Karpas-422 (cell line): Measurements from ENCODE around the gene CTXN1. TPM values are rescaled to one million over a fixed set of nuclear protein-coding genes. Genes with fewer than 3 reads are reported as not detected.

Experiments used
- DNase-seq: peaks from one replicate; pipeline ENCODE4 v3.0.0-alpha.2; 2015
- H2AFZ ChIP-seq: fragments of 200-600 bp; sonication (generic); 2 replicates; pipeline ENCODE4 v1.6.1; 2014; ENCODE audit warnings: antibody characterized with exemption, low read length, mixed read lengths
- H3K27ac ChIP-seq: fragments of 200-600 bp; sonication (generic); 2 replicates; pipeline ENCODE4 v1.5.1; 2014; ENCODE audit warnings: mild to moderate bottlenecking, low read length, moderate library complexity
- H3K27me3 ChIP-seq: fragments of 200-600 bp; sonication (generic); 2 replicates; pipeline ENCODE4 v1.6.1; 2014; ENCODE audit warnings: low read length, mixed read lengths
- H3K36me3 ChIP-seq: fragments of 200-600 bp; sonication (generic); 2 replicates; pipeline ENCODE4 v1.6.1; 2014; ENCODE audit warnings: low read length, mixed read lengths; ENCODE audit not compliant: insufficient read depth
- H3K4me1 ChIP-seq: fragments of 200-600 bp; sonication (generic); 2 replicates; pipeline ENCODE4 v1.6.1; 2014; ENCODE audit warnings: mild to moderate bottlenecking, low read length, mixed read lengths
- H3K4me2 ChIP-seq: fragments of 200-600 bp; sonication (generic); 2 replicates; pipeline ENCODE4 v1.6.1; 2014; ENCODE audit warnings: low read length, low read depth, mild to moderate bottlenecking; ENCODE audit not compliant: poor library complexity, severe bottlenecking
- H3K4me3 ChIP-seq: fragments of 200-600 bp; sonication (generic); 2 replicates; pipeline ENCODE4 v1.5.1; 2014; ENCODE audit warnings: mild to moderate bottlenecking, antibody characterized with exemption, low read length, mixed read lengths
- H3K79me2 ChIP-seq: fragments of 200-600 bp; sonication (generic); 2 replicates; pipeline ENCODE4 v1.6.1; 2014; ENCODE audit warnings: mild to moderate bottlenecking, low read length, mixed read lengths
- H3K9ac ChIP-seq: fragments of 200-600 bp; sonication (generic); 2 replicates; pipeline ENCODE4 v1.6.0; 2014; ENCODE audit warnings: low read length
- H3K9me2 ChIP-seq: fragments of 200-600 bp; sonication (generic), shearing (Covaris generic); replicated peaks from 2 replicates; pipeline ENCODE4 v1.6.0; 2014; ENCODE audit warnings: mild to moderate bottlenecking, low read length, moderate library complexity; ENCODE audit not compliant: insufficient read depth
- H3K9me3 ChIP-seq: fragments of 300-700, 200-600 bp; sonication (generic); 2 replicates; pipeline ENCODE4 v1.6.1; 2014; ENCODE audit warnings: low read length, mixed read lengths
- H4K20me1 ChIP-seq: fragments of 200-600 bp; sonication (generic); 2 replicates; pipeline ENCODE4 v1.6.1; 2014; ENCODE audit warnings: mild to moderate bottlenecking, antibody characterized with exemption, low read length, low read depth; ENCODE audit not compliant: insufficient read depth
- total RNA-seq: library from RNA; depleted of rRNA; stranded (reverse); fragments of >200 nt; shearing (Covaris generic); gene quantifications from 2 replicates; pipeline ENCODE4 v1.2.3, GENCODE V29; 2014; ENCODE audit warnings: low replicate concordance

The CTXN1 gene
- total RNA-seq, 1 experiment from 2014 or later = not detected

GRCh38 chr19:7925171-7925851, 624 bp downstream of the CTXN1 start:
- no peak overlapping the region for H2AFZ ChIP-seq

DNA sequence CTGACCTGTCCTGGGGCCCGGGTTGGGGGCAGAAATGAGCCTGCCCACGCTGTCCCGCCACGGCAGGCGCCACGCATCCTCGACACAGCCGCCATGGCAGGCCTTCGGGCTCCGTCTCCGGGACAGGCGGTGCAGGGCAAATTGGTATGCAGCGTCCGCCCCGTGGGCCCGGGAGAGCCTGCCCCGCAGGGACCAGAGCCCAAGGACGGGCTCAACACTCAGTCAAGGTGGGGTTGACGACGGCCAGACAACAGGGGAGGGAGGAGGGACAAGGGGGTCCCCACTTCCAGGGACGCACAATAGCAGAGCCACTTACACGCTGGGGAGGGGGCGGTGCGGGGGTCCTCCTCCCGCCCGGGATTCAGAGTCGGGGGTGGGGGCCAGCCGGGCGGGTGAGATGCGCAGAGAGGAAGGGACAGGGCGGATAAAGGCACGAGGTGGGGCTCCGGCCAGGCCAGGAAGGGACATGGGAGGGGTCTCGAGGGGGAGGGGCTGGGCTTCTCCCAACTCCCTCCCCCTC, 1.2 kb downstream of the CTXN1 start:
- Histone ChIP-seq H3K4me3 (no peak overlapping the region), H3K4me2 (no peak overlapping the region), H3K79me2 (no peaks in the 10 kb centered on the region), H4K20me1 (peaks cover 40% of the 10 kb centered on the region), H2AFZ (no peak overlapping the region), H3K4me1 (peaks cover 38% of the 10 kb centered on the region), H3K36me3 (0 out of 2 replicates have a peak, but pooled peaks cover 4% of the 10 kb centered on the region), H3K27ac (no peak overlapping the region), H3K9me3 (no peaks in the 10 kb centered on the region), H3K9ac (no peak overlapping the region), H3K27me3 (no peaks in the 10 kb centered on the region), H3K9me2 (no peaks in the 10 kb centered on the region)
- DNase-seq = no peak

More at GRCh38 chr19:7925171-7925851, 624 bp downstream of the CTXN1 start:
- peaks cover 35% of the 10 kb centered on the region for H3K4me1 ChIP-seq
- peak; percentile 94 for DNase-seq
- H4K20me1 ChIP-seq = peaks cover 41% of the 10 kb centered on the region
- no peak overlapping the region for H3K27ac ChIP-seq
- H3K4me2 ChIP-seq = no peak overlapping the region
- H3K79me2 ChIP-seq = no peaks in the 10 kb centered on the region
- no peak overlapping the region for H3K9ac ChIP-seq
- no peaks in the 10 kb centered on the region for H3K27me3 ChIP-seq
- H3K9me3 ChIP-seq = no peaks in the 10 kb centered on the region
- no peaks in the 10 kb centered on the region for H3K9me2 ChIP-seq
- H3K36me3 ChIP-seq = 0 out of 2 replicates have a peak, but pooled peaks cover 4% of the 10 kb centered on the region
- no peak overlapping the region for H3K4me3 ChIP-seq

GRCh38 chr19:7924241-7924640, 1.7 kb downstream of the CTXN1 start:
- Histone ChIP-seq H3K36me3 (0 out of 2 replicates have a peak, but pooled peaks cover 4% of the 10 kb centered on the region), H3K4me3 (no peak overlapping the region), H3K27me3 (no peaks in the 10 kb centered on the region), H3K9ac (peak overlapping the region; percentile 52), H3K79me2 (no peaks in the 10 kb centered on the region), H3K9me2 (no peaks in the 10 kb centered on the region), H3K4me2 (peak overlapping the region; percentile 52), H2AFZ (no peak overlapping the region), H3K4me1 (peaks cover 41% of the 10 kb centered on the region), H3K27ac (no peak overlapping the region), H4K20me1 (peaks cover 40% of the 10 kb centered on the region), H3K9me3 (no peaks in the 10 kb centered on the region)
- no peak for DNase-seq

- Histone ChIP-seq H3K4me2 (peak overlapping the region; percentile 52), H2AFZ (no peak overlapping the region), H3K9ac (peak overlapping the region; percentile 52), H3K4me1 (peaks cover 41% of the 10 kb centered on the region), H3K36me3 (0 out of 2 replicates have a peak, but pooled peaks cover 4% of the 10 kb centered on the region), H3K4me3 (peak overlapping the region; percentile 1; the same call in 1 of the 2 replicates), H3K9me2 (no peaks in the 10 kb centered on the region), H3K27ac (no peak overlapping the region), H4K20me1 (peaks cover 36% of the 10 kb centered on the region; the same call in 1 of the 2 replicates), H3K27me3 (no peaks in the 10 kb centered on the region), H3K9me3 (no peaks in the 10 kb centered on the region), H3K79me2 (no peaks in the 10 kb centered on the region)
- peak; percentile 72 for DNase-seq
Measured at GRCh38 chr19:7923295-7924191, 2.4 kb downstream of the CTXN1 start.

- no peaks in the 10 kb centered on the region for H3K79me2 ChIP-seq
- H3K9ac ChIP-seq = peak overlapping the region; percentile 52; the same call in 1 of the 2 replicates
- H4K20me1 ChIP-seq = peaks cover 36% of the 10 kb centered on the region; the same call in 1 of the 2 replicates
- no peak for DNase-seq
- no peak overlapping the region for H3K4me3 ChIP-seq
- peaks cover 42% of the 10 kb centered on the region for H3K4me1 ChIP-seq
- no peaks in the 10 kb centered on the region for H3K27me3 ChIP-seq
- H3K36me3 ChIP-seq = 0 out of 2 replicates have a peak, but pooled peaks cover 4% of the 10 kb centered on the region
- H3K4me2 ChIP-seq = peak overlapping the region; percentile 52
- H3K9me2 ChIP-seq = no peaks in the 10 kb centered on the region
- H3K27ac ChIP-seq = no peak overlapping the region
- H2AFZ ChIP-seq = no peak overlapping the region
- H3K9me3 ChIP-seq = no peaks in the 10 kb centered on the region
Measured at GRCh38 chr19:7922836-7923195, 3.1 kb downstream of the CTXN1 start.

DNA sequence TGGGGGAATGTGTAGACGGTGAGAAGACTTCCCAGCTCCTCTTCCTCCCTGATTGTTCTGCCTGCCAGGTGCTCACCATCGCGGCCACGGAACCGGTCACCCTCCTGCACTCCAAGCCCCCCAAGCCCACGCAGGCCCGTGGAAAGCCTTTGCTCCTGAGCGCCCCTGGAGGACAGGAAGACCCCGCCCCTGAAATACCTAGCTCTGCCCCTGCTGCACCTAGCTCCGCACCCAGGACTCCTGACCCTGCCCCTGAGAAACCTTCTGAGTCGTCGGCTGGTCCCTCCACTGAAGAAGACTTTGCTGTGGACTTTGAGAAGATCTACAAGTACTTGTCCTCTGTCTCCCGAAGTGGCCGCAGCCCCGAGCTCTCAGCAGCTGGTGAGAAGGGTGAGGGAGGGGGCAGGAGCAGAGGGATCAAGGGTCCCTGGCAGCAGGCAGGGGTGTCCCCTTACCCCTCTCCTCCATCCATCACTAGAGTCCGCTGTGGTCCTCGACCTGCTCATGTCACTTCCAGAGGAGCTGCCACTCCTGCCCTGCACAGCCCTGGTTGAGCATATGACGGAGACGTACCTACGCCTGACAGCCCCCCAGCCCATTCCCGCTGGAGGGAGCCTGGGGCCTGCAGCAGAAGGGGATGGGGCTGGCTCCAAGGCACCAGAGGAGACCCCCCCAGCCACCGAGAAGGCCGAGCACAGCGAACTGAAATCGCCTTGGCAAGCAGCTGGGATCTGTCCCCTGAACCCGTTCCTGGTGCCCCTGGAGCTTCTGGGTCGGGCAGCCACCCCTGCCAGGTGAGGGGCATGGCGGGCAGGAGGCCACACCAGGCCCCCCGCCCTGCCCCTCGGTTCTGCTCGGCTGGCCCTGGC, 3.7 kb downstream of the CTXN1 start:
- Histone ChIP-seq H3K36me3 (0 out of 2 replicates have a peak, but pooled peaks cover 4% of the 10 kb centered on the region), H3K4me1 (peaks cover 48% of the 10 kb centered on the region), H3K9ac (peak overlapping the region; percentile 81), H4K20me1 (peaks cover 36% of the 10 kb centered on the region; the same call in 1 of the 2 replicates), H2AFZ (no peak overlapping the region), H3K4me2 (peak overlapping the region; percentile 93), H3K79me2 (no peaks in the 10 kb centered on the region), H3K9me3 (no peaks in the 10 kb centered on the region), H3K4me3 (peak overlapping the region; percentile 87; the same call in 1 of the 2 replicates), H3K27me3 (no peaks in the 10 kb centered on the region), H3K27ac (no peak overlapping the region), H3K9me2 (no peaks in the 10 kb centered on the region)
- DNase-seq = no peak

DNA sequence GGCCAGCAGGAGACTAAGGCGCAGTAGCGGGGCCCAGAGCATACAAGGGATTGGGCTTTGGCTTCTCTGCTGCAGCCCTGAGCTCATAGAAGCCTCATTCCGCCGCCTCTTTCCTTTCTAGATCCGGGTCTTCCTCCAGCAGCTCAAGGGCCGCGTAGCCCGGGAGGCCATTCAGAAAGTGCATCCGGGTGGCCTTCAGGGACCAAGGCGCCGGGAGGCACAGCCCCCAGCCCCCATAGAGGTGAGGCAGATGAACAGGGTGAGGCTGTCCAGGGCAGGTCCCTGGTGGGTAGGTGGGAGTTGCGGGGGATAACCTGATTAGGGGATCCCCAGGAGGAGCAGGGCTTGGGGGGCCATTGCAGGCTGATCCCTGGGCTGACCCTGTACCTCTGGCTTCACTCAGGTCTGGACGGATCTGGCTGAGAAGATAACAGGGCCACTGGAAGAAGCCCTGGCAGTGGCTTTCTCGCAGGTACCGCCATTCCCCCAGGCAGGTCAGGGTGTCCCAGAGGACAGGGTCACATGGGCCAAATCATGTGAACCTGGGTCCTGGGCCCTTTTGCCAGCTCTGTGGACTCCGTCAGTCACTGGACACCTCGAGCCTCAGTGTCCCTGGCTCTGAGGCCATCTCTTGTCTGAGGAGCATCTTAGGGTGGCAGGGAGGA, 4.5 kb downstream of the CTXN1 start:
- Histone ChIP-seq H3K27ac (no peak overlapping the region), H2AFZ (peak overlapping the region; percentile 62; the same call in 1 of the 2 replicates), H3K36me3 (0 out of 2 replicates have a peak, but pooled peaks cover 4% of the 10 kb centered on the region), H3K9ac (peak overlapping the region; percentile 81), H3K4me1 (peaks cover 55% of the 10 kb centered on the region), H3K9me3 (no peaks in the 10 kb centered on the region), H3K9me2 (no peaks in the 10 kb centered on the region), H3K79me2 (no peaks in the 10 kb centered on the region), H3K27me3 (no peaks in the 10 kb centered on the region), H4K20me1 (peaks cover 36% of the 10 kb centered on the region; the same call in 1 of the 2 replicates), H3K4me2 (peak overlapping the region; percentile 93), H3K4me3 (peak overlapping the region; percentile 87)
- no peak for DNase-seq
